ENCODE results near the gene ZDHHC24.

GRCh38 chr11:66547662-66548009, 1.8 kb upstream of the ZDHHC24 start:
- TF ChIP-seq CTCF (IDR thresholded peaks at IDR 0.05) (no peak), POLR2AphosphoS5 (IDR thresholded peaks at IDR 0.05) (no peak)
